NCI-H2029 treated with DMSO at 0.1 percent for 48 hours (cell line): Measurements from ENCODE around the gene C10orf105.

Experiments
- DNase-seq: peaks from one replicate; lab custom pipeline; 2025; lab: John Stamatoyannopoulos, UW

C10orf105 gene

DNA sequence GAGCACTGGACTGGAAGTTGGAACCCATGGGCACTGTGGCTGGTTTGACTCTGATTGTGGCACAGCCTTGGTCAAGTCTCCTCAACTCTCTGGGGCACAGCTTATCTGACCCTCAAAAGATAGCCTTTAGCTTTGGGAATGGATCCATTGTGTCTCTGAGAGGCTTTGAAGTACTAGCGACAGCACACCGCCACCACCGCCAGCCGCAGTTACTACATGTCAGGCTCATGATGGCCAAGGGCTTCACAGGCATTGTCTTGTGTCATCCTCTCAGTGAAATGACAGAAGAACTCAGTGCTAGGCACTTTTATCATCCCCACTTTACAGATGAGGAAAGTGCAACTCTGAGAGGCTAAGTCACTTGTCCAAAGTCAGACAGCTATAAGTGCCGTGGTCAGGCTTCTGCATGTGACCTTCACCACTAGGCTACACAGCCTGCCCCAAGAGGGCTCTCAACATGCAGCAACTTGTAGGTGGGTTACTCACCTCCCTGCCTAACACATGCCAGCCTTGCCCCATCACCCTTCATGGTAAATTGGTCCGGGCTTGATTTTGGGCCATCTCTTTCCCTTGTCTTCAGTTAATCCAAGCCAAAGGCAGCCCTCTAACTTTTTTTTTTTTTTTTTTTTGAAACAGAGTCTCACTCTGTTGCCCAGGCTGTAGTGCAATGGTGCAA is 44.1 kb downstream of the C10orf105 start:
- DNase-seq: no peak

DNA sequence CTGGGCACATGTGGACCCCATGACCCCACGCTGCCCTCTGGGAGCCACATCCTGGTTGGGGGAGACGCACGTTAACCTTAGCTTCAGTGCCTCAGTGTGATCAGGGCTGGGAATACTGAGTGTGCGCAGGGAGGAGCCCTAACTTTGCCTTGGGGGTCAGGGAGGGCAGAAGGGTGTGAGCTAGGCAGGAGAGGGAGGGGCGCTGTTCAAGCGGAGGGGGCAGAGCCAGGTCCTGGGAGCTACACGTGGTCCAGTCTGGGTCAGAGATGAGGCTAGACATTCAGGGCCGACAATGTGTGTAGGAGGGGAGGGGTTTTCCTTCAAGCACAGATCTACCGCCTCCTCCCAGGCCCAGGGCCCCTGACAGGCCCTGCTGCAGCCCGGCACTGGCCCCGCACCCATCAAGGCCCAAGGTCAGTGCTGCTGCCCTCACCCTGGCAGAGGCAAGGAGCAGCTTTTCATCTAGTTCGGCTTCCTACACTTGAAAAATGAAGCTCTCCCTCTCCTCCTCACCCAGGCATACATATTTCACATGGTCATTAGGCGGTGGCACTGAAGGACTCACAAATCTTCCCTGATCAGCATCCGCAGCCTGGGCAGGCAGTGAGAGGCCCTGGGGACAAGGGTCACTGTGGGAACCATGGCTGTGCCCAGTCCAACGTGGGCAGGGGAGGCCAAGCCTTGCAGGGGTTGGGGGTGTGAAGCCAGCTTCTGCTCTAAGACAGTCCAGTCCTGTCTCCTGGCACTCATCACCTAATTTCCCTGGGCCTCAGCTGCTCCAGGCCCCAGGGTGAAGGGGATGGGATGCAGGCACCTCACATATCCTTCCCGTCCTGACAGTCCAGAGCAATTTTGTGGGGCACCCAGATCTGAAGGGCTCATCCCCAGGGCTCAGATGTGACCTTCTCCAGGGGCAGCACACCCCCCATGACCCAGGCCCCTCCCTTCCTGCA is 47.3 kb downstream of the C10orf105 start:
- no peak for DNase-seq

DNA sequence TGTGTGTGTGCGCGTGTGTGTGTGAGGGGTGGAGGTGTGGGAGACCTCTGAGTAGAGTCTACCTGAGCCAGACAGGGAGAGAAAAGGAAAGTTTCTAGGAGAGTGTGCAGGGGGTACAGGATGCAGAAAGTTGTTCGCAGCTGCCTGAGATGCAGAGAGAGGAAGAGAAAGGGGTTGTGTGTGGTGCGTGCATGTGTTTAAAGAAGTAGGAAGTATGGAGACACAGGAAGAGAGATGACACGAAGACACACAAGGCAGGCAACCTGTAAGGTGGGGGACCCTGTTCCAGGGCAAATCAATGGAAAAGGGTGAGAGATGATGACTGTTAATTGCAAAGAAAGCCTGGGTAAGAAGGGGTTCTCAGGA is 52.2 kb downstream of the C10orf105 start:
- DNase-seq: no peak

DNA sequence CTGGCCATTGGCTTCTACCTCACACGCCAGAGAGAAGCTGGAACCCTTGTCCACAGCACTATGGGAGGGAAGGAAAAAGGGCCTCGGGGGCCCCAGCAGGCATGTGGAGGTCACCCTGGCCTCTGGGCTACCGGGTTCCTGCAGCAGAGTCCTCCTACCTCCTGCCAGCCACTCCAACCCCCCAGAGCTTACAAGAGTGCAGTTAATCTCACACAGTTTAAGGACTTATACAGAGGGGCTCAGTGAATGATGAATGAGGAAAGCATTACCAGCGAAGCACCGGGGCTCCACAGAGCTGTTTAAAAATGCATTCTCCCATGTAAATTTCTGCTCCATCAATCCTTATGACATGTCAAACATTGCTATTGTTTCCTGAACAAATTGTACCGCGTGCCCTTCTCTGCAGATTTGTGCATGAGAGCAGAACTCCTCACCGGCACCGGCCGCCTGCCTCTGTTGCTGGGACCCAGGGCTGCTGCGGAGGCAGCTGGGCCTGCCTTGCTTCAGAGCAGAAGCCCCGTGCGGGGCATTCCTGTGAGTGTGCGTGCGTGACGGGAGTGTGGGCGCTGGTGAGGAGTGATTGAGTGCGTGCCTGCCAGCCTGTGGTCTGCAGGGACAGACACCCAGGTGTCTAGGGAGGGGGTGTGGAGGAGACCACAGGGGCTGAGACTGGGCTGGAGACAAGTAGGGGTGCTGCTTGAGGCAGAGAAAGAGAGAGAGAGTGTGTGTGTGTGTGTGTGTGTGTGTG is 52.8 kb downstream of the C10orf105 start:
- no peak for DNase-seq

- no peak for DNase-seq
Measured at GRCh38 chr10:71665456-71665855, 54.1 kb downstream of the C10orf105 start.

DNA sequence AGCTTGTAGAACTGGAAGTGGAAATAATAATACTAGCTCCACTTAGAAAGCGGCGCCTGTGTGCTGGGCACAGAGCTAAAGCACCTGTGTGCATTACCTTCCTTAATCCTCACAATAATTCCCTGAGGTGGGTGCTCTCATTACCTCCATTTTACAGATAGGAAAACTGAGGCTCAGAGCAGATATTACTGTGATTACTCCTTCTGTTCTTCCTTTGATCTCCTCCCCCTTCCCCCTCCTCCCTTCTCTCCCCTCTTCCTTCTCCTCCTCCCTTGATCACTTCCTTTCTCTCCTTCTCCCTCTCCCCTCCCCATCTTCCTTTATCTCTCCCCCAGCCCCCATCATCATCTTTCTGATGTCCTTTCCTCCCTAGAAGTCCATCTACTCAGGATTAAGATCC is 55.0 kb downstream of the C10orf105 start:
- DNase-seq: no peak

GRCh38 chr10:71663311-71663710 is 56.3 kb downstream of the C10orf105 start:
- DNase-seq: no peak

DNA sequence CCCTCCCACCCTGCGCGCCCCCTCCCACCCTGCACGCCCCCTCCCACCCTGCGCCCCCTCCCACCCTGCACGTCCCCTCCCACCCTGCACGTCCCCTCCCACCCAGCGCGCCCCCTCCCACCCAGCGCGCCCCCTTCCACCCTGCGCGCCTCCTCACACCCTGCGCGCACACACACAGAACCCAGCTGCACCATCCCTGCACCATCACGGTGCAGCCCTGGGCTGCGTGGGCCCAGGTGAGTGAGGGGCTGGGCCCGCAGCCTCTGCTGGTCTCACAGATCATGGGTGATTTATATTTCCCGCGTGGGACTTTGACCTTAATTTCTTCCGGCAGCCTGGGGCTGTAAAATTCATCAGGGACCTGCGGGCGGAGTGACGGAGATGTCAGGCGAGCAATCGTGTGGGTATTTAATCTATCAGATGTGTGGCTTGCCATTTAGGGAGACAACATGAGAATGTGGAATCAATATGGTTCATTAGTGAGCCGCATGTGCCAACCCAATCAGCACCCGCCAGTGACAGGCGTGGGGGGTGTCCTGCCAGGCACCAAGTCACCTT is 57.7 kb downstream of the C10orf105 start:
- no peak for DNase-seq
